ENCODE results near the gene GON4L.
A peak's percentile ranks its signal among the peaks of the same experiment; 100 is the strongest.
"Not testable (repeated sequence)": the region's sequence is repeated elsewhere in the genome, so short reads cannot be mapped to it uniquely, and the experiment has no call there.

The GON4L gene, protein sequence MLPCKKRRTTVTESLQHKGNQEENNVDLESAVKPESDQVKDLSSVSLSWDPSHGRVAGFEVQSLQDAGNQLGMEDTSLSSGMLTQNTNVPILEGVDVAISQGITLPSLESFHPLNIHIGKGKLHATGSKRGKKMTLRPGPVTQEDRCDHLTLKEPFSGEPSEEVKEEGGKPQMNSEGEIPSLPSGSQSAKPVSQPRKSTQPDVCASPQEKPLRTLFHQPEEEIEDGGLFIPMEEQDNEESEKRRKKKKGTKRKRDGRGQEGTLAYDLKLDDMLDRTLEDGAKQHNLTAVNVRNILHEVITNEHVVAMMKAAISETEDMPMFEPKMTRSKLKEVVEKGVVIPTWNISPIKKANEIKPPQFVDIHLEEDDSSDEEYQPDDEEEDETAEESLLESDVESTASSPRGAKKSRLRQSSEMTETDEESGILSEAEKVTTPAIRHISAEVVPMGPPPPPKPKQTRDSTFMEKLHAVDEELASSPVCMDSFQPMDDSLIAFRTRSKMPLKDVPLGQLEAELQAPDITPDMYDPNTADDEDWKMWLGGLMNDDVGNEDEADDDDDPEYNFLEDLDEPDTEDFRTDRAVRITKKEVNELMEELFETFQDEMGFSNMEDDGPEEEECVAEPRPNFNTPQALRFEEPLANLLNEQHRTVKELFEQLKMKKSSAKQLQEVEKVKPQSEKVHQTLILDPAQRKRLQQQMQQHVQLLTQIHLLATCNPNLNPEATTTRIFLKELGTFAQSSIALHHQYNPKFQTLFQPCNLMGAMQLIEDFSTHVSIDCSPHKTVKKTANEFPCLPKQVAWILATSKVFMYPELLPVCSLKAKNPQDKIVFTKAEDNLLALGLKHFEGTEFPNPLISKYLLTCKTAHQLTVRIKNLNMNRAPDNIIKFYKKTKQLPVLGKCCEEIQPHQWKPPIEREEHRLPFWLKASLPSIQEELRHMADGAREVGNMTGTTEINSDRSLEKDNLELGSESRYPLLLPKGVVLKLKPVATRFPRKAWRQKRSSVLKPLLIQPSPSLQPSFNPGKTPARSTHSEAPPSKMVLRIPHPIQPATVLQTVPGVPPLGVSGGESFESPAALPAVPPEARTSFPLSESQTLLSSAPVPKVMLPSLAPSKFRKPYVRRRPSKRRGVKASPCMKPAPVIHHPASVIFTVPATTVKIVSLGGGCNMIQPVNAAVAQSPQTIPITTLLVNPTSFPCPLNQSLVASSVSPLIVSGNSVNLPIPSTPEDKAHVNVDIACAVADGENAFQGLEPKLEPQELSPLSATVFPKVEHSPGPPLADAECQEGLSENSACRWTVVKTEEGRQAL (N-terminal part only)

DNA sequence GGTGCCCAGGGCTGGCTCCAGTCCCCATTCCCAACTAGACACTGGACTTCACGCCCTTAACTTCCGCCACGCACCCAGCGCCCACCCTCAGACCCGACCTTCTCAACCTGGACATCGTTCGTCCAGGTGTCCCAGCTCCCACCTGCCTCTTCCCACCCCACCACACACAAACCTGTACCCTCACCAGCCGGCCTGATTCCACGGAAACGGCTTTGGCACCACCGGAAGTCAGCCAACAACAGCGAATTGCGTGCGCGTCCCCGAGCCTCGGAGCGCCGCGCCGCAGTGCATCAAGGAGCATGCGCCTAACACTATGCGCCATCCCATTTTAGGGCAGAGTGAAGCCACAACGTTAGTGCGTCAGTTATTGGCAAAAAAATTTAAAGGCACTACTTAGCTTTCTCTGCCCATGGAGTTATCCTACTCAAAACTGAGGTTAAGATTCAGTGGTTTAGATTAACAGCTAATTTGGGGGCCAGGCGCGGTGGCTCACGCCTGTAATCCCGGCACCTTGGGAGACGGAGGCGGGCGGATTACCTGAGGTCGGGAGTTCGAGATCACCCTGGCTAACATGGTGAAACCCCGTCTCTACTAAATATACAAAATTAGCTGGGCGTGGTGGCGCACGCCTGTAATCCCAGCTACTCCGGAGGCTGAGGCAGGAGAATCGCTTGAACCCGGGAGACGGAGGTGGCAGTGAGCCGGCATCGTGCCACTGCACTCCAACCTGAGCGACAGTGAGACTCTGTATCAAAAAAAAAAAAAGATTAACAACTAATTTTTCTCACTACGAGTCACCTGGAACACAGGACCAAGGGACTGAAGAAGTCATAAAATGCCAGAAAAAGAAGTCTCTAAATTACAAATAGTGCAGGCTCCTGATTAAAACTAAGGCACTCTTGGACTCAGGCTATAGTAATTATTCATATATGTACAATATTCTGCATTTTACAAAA is at the start of gene GON4L:
GON4L (minus strand) TSS at position 240 of the 956 bp plus-strand sequence. CDS start 3,434 bp downstream, outside the sequence.
- DNase-seq: peak; percentile 78 to 88

DNA sequence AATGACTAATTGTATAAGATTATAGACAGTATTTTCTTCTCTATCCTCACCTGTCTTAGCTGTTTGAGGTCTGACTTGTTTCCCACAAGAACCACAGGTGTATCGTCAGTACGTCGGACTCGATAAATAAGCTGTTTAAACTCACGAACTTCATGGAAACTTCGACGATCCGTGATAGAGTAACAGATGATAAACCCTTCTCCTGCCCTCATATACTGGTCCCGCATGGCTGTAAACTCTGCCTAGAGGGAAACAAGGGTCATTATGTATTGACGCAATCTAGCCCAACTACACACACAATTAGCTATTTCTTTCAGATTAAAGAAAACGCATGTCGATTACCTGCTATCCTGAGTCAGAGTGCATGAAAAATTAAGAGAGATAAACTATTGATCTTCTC is 47.2 kb upstream of the GON4L start:
- no peak for DNase-seq

DNA sequence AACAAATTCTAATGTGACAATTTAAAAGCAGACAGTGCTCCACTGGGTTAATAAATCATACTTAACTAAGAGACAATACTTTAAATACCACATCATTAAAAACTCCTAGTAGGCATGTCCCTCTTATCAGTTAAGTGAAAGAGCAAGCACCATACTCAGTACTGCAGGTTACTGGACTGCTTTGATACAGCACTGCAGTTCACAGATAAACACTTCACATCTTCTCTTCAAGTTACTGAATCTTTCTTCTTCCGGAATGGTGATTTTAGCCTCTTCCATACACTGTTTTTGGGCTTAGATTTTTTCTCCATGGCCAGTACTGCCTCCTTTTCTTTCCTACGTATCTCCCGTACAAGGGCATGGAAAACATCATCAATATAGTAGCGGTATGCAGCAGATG is 43.1 kb upstream of the GON4L start:
- no peak for DNase-seq

DNA sequence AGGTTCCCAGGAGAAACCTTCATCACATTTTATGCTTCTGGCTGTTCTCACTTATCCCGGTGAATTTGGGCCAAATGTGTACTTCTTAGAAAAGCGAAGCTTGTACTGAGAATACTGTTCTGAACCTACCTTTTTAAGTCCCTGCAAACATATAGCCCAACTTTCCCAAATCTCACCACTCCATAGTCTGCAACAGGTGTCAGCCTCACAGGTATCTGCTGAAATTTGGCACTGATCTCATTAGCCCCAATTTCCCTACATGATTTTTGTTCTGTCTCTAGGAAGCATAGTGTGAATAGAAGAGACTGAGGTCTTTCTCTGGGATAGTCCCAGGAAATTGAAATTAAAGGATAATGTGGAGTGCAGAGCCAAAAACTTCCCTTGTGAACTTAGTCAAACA is 42.7 kb upstream of the GON4L start:
- DNase-seq: no peak

DNA sequence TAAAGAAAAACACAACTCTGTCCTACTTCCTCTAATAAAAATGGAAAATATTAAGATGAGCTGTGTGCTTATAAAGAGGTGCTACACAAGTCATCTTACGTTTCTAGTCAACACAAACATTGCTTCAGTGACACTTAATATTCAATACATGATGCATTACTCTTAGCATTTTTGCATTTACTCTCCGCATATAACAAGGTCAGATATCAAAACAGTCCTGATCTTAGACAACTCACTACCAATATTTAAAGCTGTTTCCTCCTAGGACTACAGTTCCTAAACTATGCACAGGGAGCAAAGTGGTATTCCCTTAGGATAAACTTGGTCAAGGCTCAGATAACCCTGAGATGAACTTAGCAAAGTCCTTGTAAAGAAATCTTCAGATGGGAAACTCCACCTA is 41.9 kb upstream of the GON4L start:
- DNase-seq: no peak

DNA sequence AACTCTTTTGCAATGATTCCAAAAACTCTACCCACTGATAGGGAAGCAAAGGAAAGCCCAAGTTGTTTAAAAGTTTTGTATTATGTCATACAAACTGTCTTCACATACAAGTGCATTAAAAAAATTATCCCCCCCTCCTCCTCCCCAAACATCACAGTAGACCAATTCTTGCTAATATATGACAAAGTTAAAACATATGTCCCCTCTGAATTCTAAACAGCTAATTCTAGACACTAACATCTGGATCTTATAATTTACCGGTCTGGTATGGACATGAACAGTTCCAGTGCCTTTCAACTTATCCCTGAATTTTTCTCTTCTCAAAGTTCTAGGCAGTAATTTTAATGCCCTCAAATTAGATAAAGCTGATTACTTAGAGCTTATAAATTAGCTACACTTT is 40.7 kb upstream of the GON4L start:
- no peak for DNase-seq

DNA sequence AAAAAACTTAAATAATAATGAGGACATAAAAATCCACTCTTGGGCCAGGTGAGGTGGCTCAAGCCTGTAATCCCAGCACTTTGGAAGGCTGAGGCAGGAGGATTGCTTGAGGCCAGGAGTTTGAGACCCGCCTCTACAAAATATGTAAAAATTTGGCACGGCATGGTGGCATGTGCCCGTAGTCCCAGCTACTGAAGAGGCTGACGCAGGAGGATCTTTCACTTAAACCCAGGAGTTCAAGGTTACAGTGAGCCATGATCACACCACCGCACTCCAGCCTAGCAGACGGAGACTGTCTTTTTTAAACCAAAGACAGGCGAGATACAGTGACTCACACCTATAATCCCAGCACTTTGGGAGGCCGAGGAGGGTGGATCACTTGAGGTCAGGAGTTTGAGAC is 39.5 kb upstream of the GON4L start:
- not testable (repeated sequence) for DNase-seq

DNA sequence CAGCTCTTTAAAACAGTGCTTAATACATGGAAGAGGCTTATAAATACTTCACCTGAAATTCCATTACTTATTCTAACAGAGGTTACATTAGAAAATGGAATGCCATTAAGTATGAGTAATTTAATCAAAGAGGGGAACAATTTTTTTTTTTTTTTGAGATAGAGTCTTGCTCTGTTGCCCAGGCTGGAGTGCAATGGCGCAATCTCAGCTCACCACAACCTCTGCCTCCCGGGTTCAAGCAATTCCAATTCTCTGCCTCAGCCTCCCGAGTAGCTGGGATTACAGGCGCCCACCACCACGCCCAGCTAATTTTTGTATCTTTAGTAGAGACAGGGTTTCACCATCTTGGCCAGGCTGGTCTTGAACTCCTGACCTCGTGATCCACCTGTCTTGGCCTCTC is 38.6 kb upstream of the GON4L start:
- not testable (repeated sequence) for DNase-seq

DNA sequence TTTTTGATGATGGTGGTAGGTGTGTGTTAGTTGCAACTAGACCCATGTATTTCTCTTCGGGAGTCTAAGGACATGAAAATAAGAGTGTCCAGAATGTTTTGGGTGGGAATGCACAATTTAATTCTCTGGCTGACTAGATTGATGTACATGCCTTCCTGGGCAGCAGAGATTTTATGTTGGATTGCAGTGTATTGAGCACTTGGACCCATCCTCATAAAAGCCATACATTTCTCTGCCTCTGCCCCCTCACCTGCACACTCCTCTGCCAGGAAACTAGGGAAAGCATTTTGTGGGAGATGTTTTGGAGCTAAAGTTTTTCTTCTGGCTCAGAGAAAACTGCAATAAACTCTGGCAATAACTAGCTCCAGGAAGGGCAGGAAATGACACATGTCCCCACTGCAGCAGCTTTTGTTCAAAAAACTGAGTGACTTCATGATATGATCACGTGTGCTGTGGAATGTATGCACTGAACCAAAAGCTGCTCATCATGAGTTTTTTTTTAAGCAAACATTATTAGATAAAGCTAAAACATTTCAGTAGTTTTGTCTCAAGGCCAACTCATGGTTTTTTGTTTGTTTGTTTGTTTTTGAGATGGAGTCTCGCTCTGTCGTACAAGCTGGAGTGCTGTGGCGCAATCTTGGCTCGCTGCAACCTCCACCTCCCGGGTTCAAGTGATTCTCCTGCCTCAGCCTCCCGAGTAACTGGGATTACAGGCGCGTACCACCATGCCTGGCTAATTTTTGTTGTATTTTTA is 36.6 kb upstream of the GON4L start:
- peak in 1 of 2 experiments; percentile 12 for DNase-seq

DNA sequence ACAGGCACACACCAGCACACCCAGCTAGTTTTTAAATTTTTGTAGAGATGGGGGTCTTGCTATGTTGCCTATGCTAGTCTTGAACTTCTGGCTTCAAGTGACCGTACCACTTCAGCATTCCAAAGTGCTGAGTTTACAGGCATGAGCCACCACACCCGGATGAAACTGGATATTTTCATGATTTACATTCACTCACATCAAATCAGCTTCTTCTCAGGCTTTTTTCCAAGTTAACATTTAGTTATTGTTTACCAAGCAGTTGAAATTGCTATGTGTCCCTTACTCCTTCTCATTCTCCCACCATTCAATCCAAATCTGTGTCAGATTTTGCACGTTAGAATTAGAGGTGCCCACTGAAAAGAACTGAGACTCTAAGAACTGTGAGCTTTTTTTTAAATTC is 35.8 kb upstream of the GON4L start:
- no peak for DNase-seq

DNA sequence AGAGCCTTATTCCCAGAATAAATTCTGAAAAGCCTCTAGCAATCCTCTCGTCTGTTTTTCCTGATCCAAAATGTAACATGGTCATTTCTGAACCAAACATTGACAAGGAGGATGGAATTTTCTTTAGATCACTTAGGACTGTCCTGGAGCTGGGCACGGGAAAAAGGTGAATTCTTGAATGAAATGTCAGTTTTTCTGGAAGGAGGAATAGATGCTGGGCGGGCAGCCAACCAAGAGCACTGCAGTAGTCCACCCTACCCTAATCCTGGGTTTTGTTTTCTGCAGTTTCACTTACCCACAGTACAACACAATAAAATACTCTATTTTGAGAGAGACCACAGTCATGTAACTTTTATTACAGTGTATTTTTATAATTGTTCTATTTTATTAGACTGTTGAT is 33.2 kb upstream of the GON4L start:
- no peak for DNase-seq

DNA sequence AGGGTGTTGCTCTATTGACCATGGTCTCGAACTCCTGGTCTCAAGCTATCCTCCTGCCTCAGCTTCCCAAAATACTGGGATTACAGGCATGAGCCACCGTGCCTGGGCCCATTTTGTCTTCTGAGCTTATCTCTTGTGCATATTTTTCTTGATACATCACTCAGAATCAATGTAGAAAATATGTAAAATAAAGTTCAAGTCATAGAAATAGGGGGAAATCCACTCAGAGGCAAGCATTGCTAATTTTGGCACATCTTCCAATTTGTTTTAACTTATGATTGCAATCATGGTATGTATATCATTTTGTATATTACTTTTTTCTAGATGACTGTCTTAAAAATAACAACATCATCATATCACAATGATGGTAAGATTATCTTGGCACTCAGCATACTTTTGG is 32.6 kb upstream of the GON4L start:
- DNase-seq: no peak

DNA sequence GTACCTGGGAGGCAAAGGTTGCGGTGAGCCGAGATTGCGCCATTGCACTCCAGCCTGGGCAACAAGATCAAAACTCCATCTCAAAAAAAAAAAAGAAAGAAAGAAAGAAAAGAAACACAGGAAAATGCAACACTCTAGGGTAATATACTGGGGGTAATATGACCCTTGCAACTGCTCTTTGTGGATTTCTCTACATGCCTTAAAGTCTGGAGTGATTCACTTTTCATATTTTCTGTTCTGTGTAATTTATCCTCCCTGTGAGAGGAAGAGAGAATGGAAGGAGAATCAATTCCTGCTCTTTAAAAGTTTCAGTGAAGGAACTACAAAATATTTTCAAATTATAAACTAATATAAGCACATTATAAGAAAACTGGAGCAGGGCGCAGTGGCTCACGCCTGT is 31.5 kb upstream of the GON4L start:
- no peak for DNase-seq

DNA sequence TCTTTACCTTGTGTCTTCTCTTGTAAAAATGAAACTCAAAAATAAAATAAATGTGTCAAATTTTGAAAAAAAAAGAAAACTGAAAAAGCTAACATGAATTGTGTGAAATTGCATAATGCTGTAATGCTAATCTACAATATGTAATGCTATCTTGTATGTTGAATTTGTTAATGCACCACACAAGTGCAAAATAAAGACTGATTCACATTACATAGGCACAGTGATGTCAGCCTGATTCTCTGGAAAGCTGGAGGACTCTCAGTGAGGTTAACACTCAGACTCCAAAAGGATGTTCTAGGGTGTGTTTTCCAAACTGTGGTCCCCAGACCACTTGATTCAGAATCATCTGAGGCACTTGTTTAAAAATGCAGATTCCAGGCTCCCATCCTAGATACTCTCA is 28.0 kb upstream of the GON4L start:
- no peak for DNase-seq

DNA sequence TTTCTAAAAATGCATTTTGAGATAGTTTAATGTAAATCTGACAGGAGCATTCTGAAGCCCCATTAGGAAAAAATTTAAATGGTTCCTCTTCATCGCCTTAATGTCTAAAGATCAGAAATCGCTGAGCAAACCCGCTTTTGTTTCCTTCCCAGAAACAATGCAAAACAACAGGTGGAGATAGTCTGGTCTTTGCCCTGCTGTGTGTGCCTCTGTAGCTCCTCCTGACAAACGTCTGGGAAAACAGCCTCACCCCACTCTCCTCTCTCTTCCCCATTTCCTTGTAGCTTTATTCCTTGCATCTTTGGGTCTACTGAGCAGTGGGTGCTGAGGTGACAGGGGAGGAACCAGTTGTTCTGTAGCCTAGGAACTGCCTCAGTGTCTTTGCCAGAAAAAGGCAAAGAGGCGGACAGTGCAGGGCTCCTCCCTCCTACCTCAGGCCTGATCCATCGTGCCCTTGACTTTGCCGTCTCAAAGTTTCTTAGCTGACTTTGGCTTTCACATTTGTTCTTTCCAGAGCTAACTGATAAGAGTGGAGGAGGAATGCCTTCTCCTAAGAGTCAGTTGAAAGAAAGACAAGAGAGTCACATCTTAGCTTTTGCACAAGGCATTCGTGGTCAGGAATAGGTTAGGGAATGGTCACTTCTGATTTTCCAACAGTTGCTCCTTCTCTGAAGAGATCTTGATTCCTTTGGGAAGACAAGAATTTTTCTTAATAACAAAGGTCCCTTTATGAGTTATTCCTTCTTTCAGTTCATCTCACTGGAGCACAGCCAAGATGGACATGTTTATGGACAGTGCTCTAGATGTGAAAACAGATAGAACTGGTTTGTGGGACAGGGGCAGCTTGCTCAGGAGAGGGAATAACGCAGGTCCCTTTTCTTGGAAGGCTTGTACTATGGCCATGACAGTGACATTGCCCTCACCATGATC is 27.3 kb upstream of the GON4L start:
- no peak for DNase-seq

DNA sequence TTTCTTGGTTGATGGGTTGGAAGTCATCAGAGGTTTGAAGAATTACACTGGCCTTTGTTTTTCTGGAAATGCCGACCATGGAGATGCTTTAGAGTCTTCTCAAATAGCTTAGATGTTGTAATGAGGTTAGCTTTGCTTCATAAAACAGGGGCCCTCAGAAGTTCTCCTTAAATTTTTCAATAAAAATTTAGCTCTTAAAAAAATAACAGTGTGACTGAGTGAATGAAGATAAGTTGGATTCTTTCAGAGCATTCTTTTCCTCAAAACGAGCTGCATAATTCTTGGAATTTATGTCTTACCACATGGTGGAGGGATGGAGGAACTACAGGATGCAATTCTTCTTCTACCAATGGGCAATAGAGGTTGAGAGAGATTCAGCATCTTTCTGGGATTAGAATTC is 25.8 kb upstream of the GON4L start:
- no peak for DNase-seq

DNA sequence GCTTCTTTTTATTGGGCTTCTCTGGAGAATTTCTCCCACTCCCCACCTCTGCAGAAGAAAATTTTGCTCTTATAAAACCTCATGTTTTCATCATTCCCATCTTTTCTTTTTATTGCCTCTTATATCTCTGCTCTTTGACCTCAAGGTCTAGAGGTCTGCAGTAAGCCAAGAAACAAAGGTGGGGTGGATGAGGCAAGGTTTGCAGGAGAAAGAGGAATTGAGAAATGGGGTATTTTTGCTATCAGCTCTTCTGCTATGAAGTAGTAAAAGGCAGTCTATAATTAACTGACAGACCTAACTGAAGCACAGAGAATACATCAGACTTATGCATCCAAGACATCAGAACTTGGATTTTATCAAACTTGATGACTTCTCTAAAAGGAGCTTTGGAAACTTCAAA is 25.2 kb upstream of the GON4L start:
- DNase-seq: no peak

DNA sequence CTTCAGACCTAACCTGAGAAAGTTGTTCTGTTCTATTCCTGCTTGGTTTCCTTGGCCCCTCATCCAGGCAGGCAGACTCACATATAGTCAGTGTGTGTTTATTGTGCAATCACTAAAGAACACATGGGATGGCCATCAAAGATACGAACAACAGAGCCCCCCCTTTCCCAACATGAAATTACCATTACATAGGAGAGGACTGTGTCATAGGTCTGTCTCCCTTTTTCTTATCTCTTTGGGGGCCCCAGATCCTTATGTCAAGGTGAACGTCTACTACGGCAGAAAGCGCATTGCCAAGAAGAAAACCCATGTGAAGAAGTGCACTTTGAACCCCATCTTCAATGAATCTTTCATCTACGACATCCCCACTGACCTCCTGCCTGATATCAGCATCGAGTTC is 23.9 kb upstream of the GON4L start:
- no peak for DNase-seq

DNA sequence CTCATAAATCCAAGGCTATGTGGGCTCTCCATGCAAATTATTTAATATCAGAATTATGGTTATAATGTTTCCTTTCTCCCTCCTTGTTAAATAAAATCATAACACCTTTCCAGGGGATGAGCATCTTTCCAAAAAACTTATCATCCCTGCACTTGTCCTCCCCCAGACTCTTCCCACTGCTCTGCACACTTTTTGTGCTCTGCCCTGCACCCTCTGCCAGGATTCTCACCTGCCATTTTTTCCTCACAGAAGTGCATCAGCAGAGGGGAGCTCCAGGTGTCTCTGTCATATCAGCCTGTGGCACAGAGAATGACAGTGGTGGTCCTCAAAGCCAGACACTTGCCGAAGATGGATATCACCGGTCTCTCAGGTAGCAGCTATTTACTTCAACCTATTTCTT is 23.2 kb upstream of the GON4L start:
- no peak for DNase-seq

DNA sequence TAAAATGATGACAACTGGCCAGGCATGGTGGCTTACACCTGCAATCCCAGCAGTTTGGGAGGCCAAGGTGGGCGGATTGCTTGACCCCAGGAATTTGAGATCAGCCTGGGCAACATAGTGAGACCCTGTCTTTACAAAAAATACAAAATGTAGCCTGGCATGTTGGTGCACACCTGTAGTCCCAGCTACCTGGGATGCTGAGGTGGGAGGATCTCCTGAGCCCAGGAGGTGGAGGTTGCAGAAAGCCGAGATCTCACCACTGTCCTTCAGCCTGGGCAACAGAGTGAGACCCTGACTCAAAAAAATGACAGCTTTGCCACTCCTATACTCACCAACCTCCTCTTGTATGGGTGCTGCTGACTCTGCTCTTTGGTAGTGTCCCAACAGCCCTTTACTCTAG is 20.9 kb upstream of the GON4L start:
- no peak for DNase-seq

Data from stimulated activated CD4-positive, alpha-beta T cell treated with anti-CD3 and anti-CD28 coated beads, Interleukin-4, amount 100 ng/mL, for 4 hours (primary cell).